ENCODE measurements around the gene NEK2.
A peak's percentile ranks its signal among the peaks of the same experiment; 100 is the strongest.
"Not testable (repeated sequence)": the region's sequence is repeated elsewhere in the genome, so short reads cannot be mapped to it uniquely, and the experiment has no call there.

NEK2 gene

DNA sequence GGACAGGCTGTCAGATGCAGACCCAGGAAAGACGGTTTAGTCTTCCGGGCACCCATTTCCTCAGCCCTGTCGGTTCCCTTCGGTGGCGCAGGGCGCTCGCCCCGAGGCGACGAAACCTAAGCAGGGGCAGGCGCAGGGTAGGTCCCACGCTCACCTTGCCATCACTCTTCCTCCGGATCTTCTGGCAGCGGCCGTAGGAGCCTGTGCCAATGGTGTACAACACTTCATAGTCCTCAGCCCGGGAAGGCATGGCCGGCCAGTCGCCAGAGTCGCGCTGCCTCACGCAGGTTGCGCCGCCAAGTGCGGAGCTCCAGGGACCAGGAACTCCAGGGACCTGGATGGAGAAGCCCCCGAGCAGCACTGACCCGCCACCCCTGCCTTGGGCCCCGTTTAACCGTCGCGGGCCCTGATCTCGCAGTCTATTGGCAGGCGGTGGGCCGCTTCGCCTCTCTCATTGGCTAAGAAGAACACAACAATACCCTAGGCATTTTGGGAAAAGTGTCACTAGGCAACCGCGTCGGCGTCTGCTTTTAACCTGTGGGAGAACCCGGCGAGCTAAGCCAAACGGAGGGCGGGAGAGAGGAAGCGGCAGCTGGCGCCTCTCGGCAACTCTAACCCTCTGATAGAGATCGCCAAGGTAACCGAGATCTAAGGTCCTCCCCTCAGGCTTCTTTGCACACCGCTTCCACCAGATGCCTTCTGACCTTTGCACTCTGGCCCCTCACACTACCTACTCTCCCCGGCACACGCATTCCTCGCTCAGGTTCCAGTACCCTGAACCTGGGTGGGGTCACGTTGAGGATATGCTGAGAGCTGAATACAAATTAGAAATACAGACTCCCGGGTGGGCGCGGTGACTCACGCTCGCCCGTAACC lies at the start of gene NEK2:
Gene NEK2 (minus strand): TSS at position 392 of the 876 bp plus-strand sequence. CDS start 142 bp downstream, at position 250.
- peak; percentile 90 for DNase-seq

- no peak for DNase-seq
These were observed 49.3 kb upstream of the NEK2 start for GRCh38 chr1:211724687-211725196.

DNA sequence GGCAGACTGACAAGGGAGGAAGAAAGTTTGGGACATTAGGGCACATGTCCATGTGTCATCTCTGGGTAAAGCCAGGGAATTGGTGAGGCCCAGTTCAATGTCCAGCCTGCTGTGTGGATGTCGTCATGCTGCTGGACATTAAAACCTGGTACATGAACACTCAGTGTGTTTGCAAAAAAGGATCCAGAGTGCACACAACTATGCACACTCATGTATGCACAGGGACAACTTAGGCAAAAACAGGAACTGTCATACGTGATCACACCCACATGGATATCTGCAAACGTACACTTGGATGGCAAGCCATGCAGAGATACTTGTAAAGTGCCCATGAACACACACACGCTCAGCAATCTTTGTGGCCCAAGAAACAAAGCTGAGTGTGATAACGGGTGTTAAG lies 47.9 kb upstream of the NEK2 start:
- DNase-seq, result no peak

- no peak for DNase-seq
These were observed 47.1 kb upstream of the NEK2 start for GRCh38 chr1:211722277-211723175.

DNA sequence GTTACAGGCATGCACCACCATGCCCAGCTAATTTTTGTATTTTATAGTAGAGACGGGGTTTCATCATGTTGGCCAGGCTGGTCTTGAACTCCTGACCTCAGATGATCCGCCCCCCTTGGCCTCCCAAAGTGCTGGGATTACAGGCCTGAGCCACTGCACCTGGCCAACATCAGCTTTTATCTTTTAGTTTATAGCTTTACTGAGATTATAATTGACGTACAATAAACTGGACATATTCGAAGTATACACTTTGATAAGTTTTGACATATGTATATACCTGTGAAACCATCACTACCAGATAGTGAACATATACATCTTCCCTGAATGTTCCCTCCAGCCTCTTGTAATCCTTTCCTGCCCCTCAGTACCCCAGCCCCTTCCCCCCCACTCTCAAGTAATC lies 41.1 kb upstream of the NEK2 start:
- DNase-seq, result not testable (repeated sequence)

- DNase-seq, result no peak
These were observed 40.5 kb upstream of the NEK2 start for GRCh38 chr1:211715971-211716370.

- DNase-seq, result no peak
These were observed 38.7 kb upstream of the NEK2 start for GRCh38 chr1:211714154-211714553.

DNA sequence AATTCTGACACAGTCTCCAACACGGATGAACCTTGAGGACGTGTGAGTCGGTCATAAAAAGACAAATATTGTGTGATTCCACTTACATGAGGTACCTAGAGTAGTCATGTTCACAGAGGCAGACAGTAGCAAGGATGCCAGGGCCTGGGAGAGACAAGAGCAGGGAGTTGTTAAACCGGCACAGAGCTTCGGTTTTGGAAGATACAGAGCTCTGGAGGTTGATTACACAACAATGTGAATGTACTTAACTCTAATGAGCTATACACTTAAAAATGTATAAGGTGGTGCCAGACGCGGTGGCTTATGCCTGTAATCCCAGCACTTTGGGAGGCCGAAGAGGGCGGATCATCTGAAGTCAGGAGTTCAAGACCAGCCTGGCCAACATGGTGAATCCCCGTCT lies 37.8 kb upstream of the NEK2 start:
- no peak for DNase-seq

- no peak for DNase-seq
These were observed 35.9 kb upstream of the NEK2 start for GRCh38 chr1:211711315-211711705.

GRCh38 chr1:211710566-211711314 lies 35.3 kb upstream of the NEK2 start:
- no peak for DNase-seq

DNA sequence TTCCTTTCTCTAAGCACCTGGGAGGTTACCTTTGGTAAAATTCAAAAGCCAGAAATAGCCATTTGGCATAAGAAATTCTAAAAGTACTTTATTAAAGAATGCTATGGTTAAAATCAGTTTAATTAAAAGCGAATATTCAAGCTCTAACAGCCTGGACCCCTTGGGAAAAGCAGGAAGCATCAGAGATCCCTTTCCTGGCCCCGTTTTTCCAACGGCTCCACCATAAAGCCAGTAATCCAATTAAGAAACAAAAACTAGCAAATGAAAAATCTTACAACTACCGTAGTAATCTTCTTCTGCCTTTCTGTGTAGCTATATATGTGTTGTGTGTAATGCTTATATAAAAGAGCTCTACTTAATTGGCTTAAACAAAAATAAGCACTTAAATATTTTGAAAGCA lies 33.5 kb upstream of the NEK2 start:
- no peak for DNase-seq

GRCh38 chr1:211708006-211708405 lies 32.6 kb upstream of the NEK2 start:
- DNase-seq, result no peak

- DNase-seq, result no peak
These were observed 30.2 kb upstream of the NEK2 start for GRCh38 chr1:211705467-211706091.

GRCh38 chr1:211704543-211704942 lies 29.1 kb upstream of the NEK2 start:
- no peak for DNase-seq

- DNase-seq, result no peak
These were observed 28.6 kb upstream of the NEK2 start for GRCh38 chr1:211703812-211704537.

GRCh38 chr1:211701733-211702132 lies 26.3 kb upstream of the NEK2 start:
- DNase-seq, result no peak

DNA sequence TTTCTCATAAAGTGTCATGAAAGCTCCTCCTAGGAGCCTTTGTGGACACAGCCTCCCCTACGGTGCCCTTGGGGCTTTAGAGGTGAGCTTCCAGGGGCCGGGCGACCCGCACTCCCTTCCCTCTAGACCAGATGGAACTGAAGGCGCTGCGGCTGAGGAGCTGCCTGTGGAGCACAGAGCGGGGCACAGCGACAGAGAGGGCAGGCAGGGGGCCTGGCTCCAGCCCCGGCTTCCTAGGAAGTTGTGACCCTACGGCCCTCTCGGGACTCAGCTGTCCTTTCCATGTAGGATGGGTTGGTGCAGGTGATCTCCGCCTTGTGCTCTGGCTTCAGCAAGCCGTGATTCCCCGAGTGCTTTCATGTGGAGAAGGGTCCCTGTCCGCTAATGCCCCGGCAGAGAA lies 23.6 kb upstream of the NEK2 start:
- no peak for DNase-seq

DNA sequence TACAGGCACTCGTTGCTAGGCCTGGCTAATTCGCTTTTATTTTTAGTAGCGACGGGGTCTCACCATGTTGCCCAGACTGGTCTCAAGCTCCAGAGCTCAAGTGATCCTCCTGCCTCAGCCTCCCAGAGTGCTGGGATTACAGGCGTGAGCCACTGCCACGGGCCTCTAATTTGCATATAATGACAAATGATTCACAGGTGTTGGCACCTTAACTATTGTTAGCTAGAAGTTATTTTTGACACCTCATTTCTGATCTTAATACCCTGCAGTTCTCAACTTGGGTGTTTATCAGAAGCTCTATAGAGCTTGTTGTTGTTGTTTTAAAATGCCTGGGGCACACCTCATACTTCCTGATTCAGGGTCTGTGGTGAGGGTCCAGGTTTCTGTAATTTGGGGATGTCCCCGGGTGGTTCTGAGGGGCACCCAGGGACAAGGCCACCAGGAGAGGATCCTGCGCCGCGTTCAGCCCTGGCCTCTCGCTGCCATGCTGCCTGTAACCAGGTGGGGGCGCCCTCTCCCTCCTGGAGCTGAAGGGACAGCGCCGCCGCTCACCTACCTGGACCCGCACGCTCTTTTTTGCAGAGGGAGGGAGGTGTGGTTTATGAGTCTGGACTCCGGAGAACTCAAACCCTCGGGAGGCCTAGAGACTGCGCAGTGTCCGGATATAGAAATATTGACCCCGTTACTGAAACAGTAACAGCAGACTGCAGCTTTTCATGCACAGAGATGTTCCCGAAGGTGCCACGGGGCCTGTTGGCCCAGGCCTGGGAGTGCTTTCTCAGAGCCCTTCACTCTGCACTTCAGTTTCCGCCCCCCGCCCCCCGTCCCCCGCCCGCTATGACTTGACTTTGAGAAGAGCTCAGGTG lies 23.0 kb upstream of the NEK2 start:
- peak; percentile 82 for DNase-seq

- no peak for DNase-seq
These were observed 21.9 kb upstream of the NEK2 start for GRCh38 chr1:211697356-211697755.

GRCh38 chr1:211695135-211695816 lies 19.9 kb upstream of the NEK2 start:
- peak; percentile 19 for DNase-seq
